Measurements from ENCODE around the gene CPPED1. TPM values are rescaled to one million over a fixed set of nuclear protein-coding genes. Genes with fewer than 3 reads are reported as not detected.

Gene CPPED1
- total and polyA plus RNA-seq, 4 donors, result 8.8 to 13.3 (median 9.5) TPM

- no peaks in the 10 kb centered on the region for H3K27me3 ChIP-seq (ENCODE audit: control insufficient read depth, insufficient read depth, low read length)
- peak in 1 of 6 donors; percentile 77 for DNase-seq (ENCODE audit: low read depth in 4 of 6, low spot score in 6 of 6)
- H3K27ac ChIP-seq (ENCODE audit: low read depth, low read length), result no peak overlapping the region
- H3K36me3 ChIP-seq (ENCODE audit: control insufficient read depth, insufficient read depth, low read length), result no peaks in the 10 kb centered on the region
- WGBS (ENCODE audit: insufficient coverage), result 72% methylated on average over 8 of the region's 10 CpGs
- H3K9me3 ChIP-seq (ENCODE audit: control insufficient read depth, insufficient read depth, low read length), result no peaks in the 10 kb centered on the region
- H3K4me1 ChIP-seq (ENCODE audit: control insufficient read depth, insufficient read depth, low read length), result no peaks in the 10 kb centered on the region
- no peak overlapping the region for H3K4me3 ChIP-seq (ENCODE audit: low read depth, low read length)
Observed at GRCh38 chr16:12673466-12673865, 130.2 kb downstream of the CPPED1 start.

DNA sequence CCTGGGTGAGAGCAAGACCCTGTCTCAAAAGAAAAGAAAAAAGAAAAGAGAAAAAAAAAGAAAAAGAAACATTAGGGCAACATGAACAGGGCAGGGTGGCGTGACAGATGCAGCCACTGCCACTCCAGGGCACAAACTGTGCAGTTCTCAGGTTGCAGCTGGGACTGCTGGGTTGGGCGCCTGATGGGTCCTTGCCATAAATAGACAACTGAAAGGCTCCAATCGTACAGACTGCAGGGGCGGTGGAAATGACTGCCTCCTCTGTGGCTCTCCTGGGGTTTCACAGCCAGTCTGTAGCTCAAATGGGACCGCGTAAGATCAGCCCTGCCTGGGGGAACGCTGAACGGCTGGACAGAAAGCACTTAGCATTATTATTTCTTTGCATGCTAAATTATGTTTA, 130.7 kb downstream of the CPPED1 start:
- Histone ChIP-seq H3K27ac (ENCODE audit: low read depth, low read length) (no peak overlapping the region), H3K9me3 (ENCODE audit: control insufficient read depth, insufficient read depth, low read length) (no peaks in the 10 kb centered on the region), H3K4me3 (ENCODE audit: low read depth, low read length) (no peak overlapping the region), H3K4me1 (ENCODE audit: control insufficient read depth, insufficient read depth, low read length) (no peaks in the 10 kb centered on the region), H3K27me3 (ENCODE audit: control insufficient read depth, insufficient read depth, low read length) (no peaks in the 10 kb centered on the region), H3K36me3 (ENCODE audit: control insufficient read depth, insufficient read depth, low read length) (no peaks in the 10 kb centered on the region)
- DNase-seq (ENCODE audit: low read depth in 4 of 6, low spot score in 6 of 6), result no peak
- 56% methylated on average over 4 of the region's 8 CpGs for WGBS (ENCODE audit: insufficient coverage)

DNA sequence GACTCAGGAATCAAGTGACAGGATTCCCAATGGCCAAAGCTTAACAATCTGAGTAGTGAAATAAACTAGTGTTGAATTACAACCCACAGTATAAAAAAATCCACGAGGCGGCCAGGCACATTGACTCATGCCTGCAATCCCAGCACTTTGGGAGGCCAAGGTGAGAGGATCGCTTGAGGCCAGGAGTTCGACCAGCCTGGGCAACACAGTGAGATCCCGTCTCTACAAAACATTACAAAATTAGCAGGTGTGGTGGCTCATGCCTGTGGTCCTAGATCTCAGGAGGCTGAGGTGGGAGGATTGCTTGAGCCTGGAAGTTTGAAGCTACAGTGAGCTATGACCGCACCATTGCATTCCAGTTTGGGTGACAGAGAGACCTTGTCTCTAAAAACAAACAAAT, 133.8 kb downstream of the CPPED1 start:
- H3K27me3 ChIP-seq (ENCODE audit: control insufficient read depth, insufficient read depth, low read length), result no peaks in the 10 kb centered on the region
- H3K36me3 ChIP-seq (ENCODE audit: control insufficient read depth, insufficient read depth, low read length), result no peaks in the 10 kb centered on the region
- no peak for DNase-seq (ENCODE audit: low read depth in 4 of 6, low spot score in 6 of 6)
- H3K9me3 ChIP-seq (ENCODE audit: control insufficient read depth, insufficient read depth, low read length), result no peaks in the 10 kb centered on the region
- H3K4me1 ChIP-seq (ENCODE audit: control insufficient read depth, insufficient read depth, low read length), result no peaks in the 10 kb centered on the region
- 100% methylated on average over 4 of the region's 6 CpGs for WGBS (ENCODE audit: insufficient coverage)
- no peak overlapping the region for H3K4me3 ChIP-seq (ENCODE audit: low read depth, low read length)
- no peak overlapping the region for H3K27ac ChIP-seq (ENCODE audit: low read depth, low read length)

DNA sequence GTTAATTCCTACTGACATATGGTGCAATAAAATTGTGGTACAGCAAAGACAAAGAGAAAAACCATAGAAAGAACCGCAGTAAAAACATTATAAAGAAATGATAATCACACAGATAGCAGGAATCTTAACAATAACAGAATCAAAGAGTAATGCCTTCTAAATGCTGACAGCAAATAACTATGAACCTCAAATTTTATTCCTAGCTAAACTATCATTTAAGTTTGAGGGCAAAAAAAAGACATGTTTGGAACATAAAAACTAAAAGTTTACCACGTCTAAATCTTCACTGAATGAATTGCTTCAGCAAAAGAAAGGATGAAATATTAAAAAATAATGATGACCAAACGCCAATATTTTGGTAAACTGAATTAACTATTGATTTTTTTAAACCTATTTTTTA, 135.8 kb downstream of the CPPED1 start:
- Histone ChIP-seq H3K9me3 (ENCODE audit: control insufficient read depth, insufficient read depth, low read length) (no peaks in the 10 kb centered on the region), H3K36me3 (ENCODE audit: control insufficient read depth, insufficient read depth, low read length) (no peaks in the 10 kb centered on the region), H3K4me1 (ENCODE audit: control insufficient read depth, insufficient read depth, low read length) (no peaks in the 10 kb centered on the region), H3K27ac (ENCODE audit: low read depth, low read length) (no peak overlapping the region), H3K4me3 (ENCODE audit: low read depth, low read length) (no peak overlapping the region), H3K27me3 (ENCODE audit: control insufficient read depth, insufficient read depth, low read length) (no peaks in the 10 kb centered on the region)
- no CpG with 5 or more reads among the region's 3 CpGs for WGBS (ENCODE audit: insufficient coverage)
- DNase-seq (ENCODE audit: low read depth in 4 of 6, low spot score in 6 of 6), result no peak

DNA sequence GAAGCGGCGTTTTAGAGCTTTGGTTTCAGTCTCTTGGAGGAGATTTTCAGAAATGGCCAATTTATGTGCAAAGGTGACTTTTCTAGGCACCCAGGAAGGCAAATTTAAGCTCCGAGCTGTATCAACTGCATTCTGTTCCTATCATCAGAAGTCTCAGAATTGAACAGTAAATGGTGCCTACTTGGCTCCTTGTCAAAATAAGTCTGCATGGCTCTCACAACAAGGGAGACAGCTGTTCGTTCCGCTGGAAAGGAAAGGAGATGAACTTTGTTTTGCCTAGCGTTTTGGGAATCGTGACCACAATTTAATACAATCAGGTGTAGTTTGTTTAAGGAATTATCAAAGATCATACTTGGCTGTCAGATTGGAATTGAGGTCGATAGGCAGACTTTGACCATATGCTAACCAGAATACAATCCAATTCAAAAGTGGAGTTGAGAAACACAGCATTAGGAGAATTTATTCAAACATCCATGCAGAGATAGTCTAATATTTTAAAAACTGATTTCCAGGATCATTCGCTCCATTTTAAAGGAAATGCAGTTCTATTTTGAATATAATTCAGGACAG, 139.4 kb downstream of the CPPED1 start:
- no peaks in the 10 kb centered on the region for H3K9me3 ChIP-seq (ENCODE audit: control insufficient read depth, insufficient read depth, low read length)
- peak in 1 of 6 donors; percentile 65 for DNase-seq (ENCODE audit: low read depth in 4 of 6, low spot score in 6 of 6)
- no peak overlapping the region for H3K27ac ChIP-seq (ENCODE audit: low read depth, low read length)
- H3K4me1 ChIP-seq (ENCODE audit: control insufficient read depth, insufficient read depth, low read length), result no peaks in the 10 kb centered on the region
- H3K4me3 ChIP-seq (ENCODE audit: low read depth, low read length), result no peak overlapping the region
- WGBS (ENCODE audit: insufficient coverage), result 80% methylated on average over 5 of the region's 9 CpGs
- H3K36me3 ChIP-seq (ENCODE audit: control insufficient read depth, insufficient read depth, low read length), result no peaks in the 10 kb centered on the region
- no peaks in the 10 kb centered on the region for H3K27me3 ChIP-seq (ENCODE audit: control insufficient read depth, insufficient read depth, low read length)

- Histone ChIP-seq H3K4me3 (ENCODE audit: low read depth, low read length) (no peak overlapping the region), H3K27me3 (ENCODE audit: control insufficient read depth, insufficient read depth, low read length) (no peaks in the 10 kb centered on the region), H3K4me1 (ENCODE audit: control insufficient read depth, insufficient read depth, low read length) (no peaks in the 10 kb centered on the region), H3K36me3 (ENCODE audit: control insufficient read depth, insufficient read depth, low read length) (no peaks in the 10 kb centered on the region), H3K27ac (ENCODE audit: low read depth, low read length) (no peak overlapping the region), H3K9me3 (ENCODE audit: control insufficient read depth, insufficient read depth, low read length) (peaks cover 2% of the 10 kb centered on the region)
- peak in 1 of 6 donors; percentile 67 for DNase-seq (ENCODE audit: low read depth in 4 of 6, low spot score in 6 of 6)
- 54% methylated on average over 10 of the region's 10 CpGs for WGBS (ENCODE audit: insufficient coverage)
Observed at GRCh38 chr16:12661656-12662172, 142.0 kb downstream of the CPPED1 start.

DNA sequence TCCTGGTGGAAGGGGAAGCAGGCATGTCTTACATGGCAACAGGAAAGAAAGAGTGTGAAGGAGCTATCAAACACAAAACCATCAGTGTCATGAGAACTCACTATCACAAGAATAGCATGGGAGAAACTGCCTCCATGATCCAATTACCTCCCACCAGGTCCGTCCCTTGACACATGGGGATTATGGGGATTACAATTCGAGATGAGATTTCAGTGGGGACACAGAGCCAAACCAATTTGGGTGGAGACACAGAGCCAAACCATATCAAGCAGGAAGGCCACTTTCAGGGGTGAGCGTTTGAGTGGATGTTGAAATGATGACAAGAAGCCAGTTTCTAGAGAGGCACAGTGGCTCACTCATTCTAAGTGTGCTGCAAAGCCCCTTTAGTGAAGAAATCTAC, 143.8 kb downstream of the CPPED1 start:
- Histone ChIP-seq H3K4me1 (ENCODE audit: control insufficient read depth, insufficient read depth, low read length) (no peaks in the 10 kb centered on the region), H3K36me3 (ENCODE audit: control insufficient read depth, insufficient read depth, low read length) (no peaks in the 10 kb centered on the region), H3K27me3 (ENCODE audit: control insufficient read depth, insufficient read depth, low read length) (no peaks in the 10 kb centered on the region), H3K27ac (ENCODE audit: low read depth, low read length) (no peak overlapping the region), H3K9me3 (ENCODE audit: control insufficient read depth, insufficient read depth, low read length) (peaks cover 2% of the 10 kb centered on the region), H3K4me3 (ENCODE audit: low read depth, low read length) (no peak overlapping the region)
- WGBS (ENCODE audit: insufficient coverage), result no CpG with 5 or more reads among the region's 3 CpGs
- DNase-seq (ENCODE audit: low read depth in 4 of 6, low spot score in 6 of 6), result peak in 1 of 6 donors; percentile 62

DNA sequence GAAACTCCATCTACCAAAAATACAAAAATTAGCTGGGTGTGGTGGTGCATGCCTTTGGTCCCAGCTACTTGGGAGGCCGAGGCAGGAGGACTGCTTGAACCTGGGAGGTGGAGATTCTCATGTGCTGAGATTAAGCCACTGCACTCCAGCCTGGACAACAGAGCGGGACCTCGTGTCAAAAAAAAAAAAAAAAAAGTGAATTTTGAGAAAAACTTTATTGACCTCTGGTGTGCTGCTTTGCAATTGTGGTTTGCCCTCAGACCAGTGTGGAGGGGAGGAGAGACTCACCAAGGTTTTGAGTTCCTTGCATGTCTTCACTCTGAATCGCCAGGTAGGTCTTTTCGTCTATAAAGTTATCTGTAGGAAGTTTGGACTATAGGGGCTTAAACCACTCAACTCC, 145.2 kb downstream of the CPPED1 start:
- Histone ChIP-seq H3K9me3 (ENCODE audit: control insufficient read depth, insufficient read depth, low read length) (peaks cover 2% of the 10 kb centered on the region), H3K36me3 (ENCODE audit: control insufficient read depth, insufficient read depth, low read length) (no peaks in the 10 kb centered on the region), H3K27ac (ENCODE audit: low read depth, low read length) (no peak overlapping the region), H3K4me1 (ENCODE audit: control insufficient read depth, insufficient read depth, low read length) (no peaks in the 10 kb centered on the region), H3K4me3 (ENCODE audit: low read depth, low read length) (no peak overlapping the region), H3K27me3 (ENCODE audit: control insufficient read depth, insufficient read depth, low read length) (no peaks in the 10 kb centered on the region)
- 88% methylated on average over 2 of the region's 5 CpGs for WGBS (ENCODE audit: insufficient coverage)
- no peak for DNase-seq (ENCODE audit: low read depth in 4 of 6, low spot score in 6 of 6)

DNA sequence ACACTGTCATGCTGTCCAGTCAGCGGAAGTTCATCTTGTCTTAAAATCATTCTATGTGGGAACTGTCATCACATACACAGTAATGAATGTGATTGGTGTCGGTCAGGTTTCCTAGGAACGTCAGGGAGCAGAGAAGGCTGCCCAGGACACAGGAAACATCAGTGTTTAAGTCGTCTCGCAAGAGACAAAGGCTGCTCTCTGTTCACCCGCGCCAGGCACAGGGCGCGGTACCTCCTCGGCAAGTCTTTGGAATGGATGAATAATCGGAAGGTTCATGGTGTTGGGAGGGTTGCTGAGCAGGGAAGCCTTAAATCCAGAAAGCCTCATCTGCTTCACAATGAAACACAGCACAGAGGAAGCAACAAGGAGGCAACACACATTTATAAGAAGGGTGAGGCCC, 148.2 kb downstream of the CPPED1 start:
- DNase-seq (ENCODE audit: low read depth in 4 of 6, low spot score in 6 of 6), result no peak
- no peaks in the 10 kb centered on the region for H3K27me3 ChIP-seq (ENCODE audit: control insufficient read depth, insufficient read depth, low read length)
- H3K4me1 ChIP-seq (ENCODE audit: control insufficient read depth, insufficient read depth, low read length), result no peaks in the 10 kb centered on the region
- H3K9me3 ChIP-seq (ENCODE audit: control insufficient read depth, insufficient read depth, low read length), result peaks cover 2% of the 10 kb centered on the region
- no peaks in the 10 kb centered on the region for H3K36me3 ChIP-seq (ENCODE audit: control insufficient read depth, insufficient read depth, low read length)
- no peak overlapping the region for H3K27ac ChIP-seq (ENCODE audit: low read depth, low read length)
- H3K4me3 ChIP-seq (ENCODE audit: low read depth, low read length), result no peak overlapping the region
- 35% methylated on average over 4 of the region's 11 CpGs for WGBS (ENCODE audit: insufficient coverage)

GRCh38 chr16:12653820-12654392, 149.8 kb downstream of the CPPED1 start:
- Histone ChIP-seq H3K9me3 (ENCODE audit: control insufficient read depth, insufficient read depth, low read length) (peaks cover 2% of the 10 kb centered on the region), H3K4me3 (ENCODE audit: low read depth, low read length) (no peak overlapping the region), H3K27me3 (ENCODE audit: control insufficient read depth, insufficient read depth, low read length) (no peaks in the 10 kb centered on the region), H3K27ac (ENCODE audit: low read depth, low read length) (no peak overlapping the region), H3K36me3 (ENCODE audit: control insufficient read depth, insufficient read depth, low read length) (no peaks in the 10 kb centered on the region), H3K4me1 (ENCODE audit: control insufficient read depth, insufficient read depth, low read length) (no peaks in the 10 kb centered on the region)
- DNase-seq (ENCODE audit: low read depth in 4 of 6, low spot score in 6 of 6), result no peak
- WGBS (ENCODE audit: insufficient coverage), result 90% methylated on average over 1 of the region's 2 CpGs

All from spinal cord (tissue), 10 donors.